HCT116 (cell line): ENCODE results near the gene ANP32B. TPM values are rescaled to one million over a fixed set of nuclear protein-coding genes. Genes with fewer than 3 reads are reported as not detected.

ENCODE experiments used
- ATAC-seq: fragments of 200-7000 bp; cut with Tn5 transposase; 2 replicates; pipeline ENCODE4 v1.9.1; 2020; ENCODE audit warnings: mild to moderate bottlenecking, moderate library complexity
- BruUV-seq: library from RNA; stranded (reverse); fragments of 400-500 nt; replicated peaks from 2 replicates; lab custom pipeline; 2021; lab: Mats Ljungman, UMichigan
- CTCF ChIA-PET: fragments of 300-600 bp; sonication (Branson Sonifier 250); formaldehyde crosslinking; loops from one replicate; lab custom pipeline; 2021; ENCODE audit warnings: antibody characterized with exemption; lab: Charles Lee
- POLR2A ChIA-PET: fragments of 300-600, 350-600 bp; sonication (Branson Sonifier 250); formaldehyde crosslinking; loops from one replicate; lab custom pipeline; 2021; ENCODE audit warnings: antibody characterized with exemption; lab: Charles Lee
- RAD21 ChIA-PET, 2 experiments: fragments of 300-600 bp; sonication (Branson Sonifier 250); formaldehyde crosslinking; loops; one replicate each; lab custom pipeline; 2023; ENCODE audit warnings: low total read pairs in 2 of 2; ENCODE audit not compliant: uncharacterized antibody in 2 of 2, unreplicated experiment in 2 of 2, low non-redundant PET in 1 of 2; lab: Charles Lee
- DNase-seq: peaks from one replicate; pipeline ENCODE4 v3.0.0-alpha.2; 2010; ENCODE audit warnings: low read depth, low spot score
- H2AFZ ChIP-seq: fragments of 200-600 bp; shearing (Covaris generic), sonication (generic); 2 replicates; pipeline ENCODE4 v1.6.1; 2017; ENCODE audit warnings: low read depth, mixed run types, mixed read lengths, antibody characterized with exemption, low read length; ENCODE audit not compliant: poor library complexity, severe bottlenecking
- H3K27ac ChIP-seq: 2 replicates; pipeline ENCODE4 v1.5.1; 2012; ENCODE audit warnings: low read depth, low read length
- H3K27me3 ChIP-seq: fragments of 200-600 bp; sonication (generic); 2 replicates; pipeline ENCODE4 v1.6.1; 2016; ENCODE audit warnings: mixed run types, low read length, mixed read lengths; ENCODE audit not compliant: insufficient read depth
- H3K36me3 ChIP-seq, 2 experiments: fragments of 200-500 bp in 1 of 2; fragments of 200-600 bp in 1 of 2; sonication (Bioruptor generic) in 1 of 2; sonication (generic) in 1 of 2; 2 replicates each; pipeline versions ENCODE4 v1.5.1 to v1.6.1; 2014 to 2016; ENCODE audit warnings: low read length in 2 of 2, inconsistent platforms in 1 of 2, mixed read lengths in 1 of 2, mixed run types in 1 of 2; ENCODE audit not compliant: insufficient read depth in 2 of 2, control insufficient read depth in 1 of 2
- H3K4me1 ChIP-seq, 2 experiments: fragments of 200-600 bp in 1 of 2; sonication (generic) in 1 of 2; 2 replicates each; pipeline versions ENCODE4 v1.5.1 to v1.6.1; 2012 to 2017; ENCODE audit warnings: low read length in 2 of 2, inconsistent platforms in 1 of 2, mild to moderate bottlenecking in 1 of 2, mixed read lengths in 1 of 2, mixed run types in 1 of 2, moderate library complexity in 1 of 2; ENCODE audit not compliant: insufficient read depth in 2 of 2, control insufficient read depth in 1 of 2
- H3K4me2 ChIP-seq: fragments of 200-600 bp; sonication (generic); 2 replicates; pipeline ENCODE4 v1.6.1; 2017; ENCODE audit warnings: mixed run types, low read length, mixed read lengths
- H3K4me3 ChIP-seq, 2 experiments: fragments of 200-600 bp in 1 of 2; sonication (generic) in 1 of 2; replicated peaks in 1 of 2; 2 replicates each; pipeline ENCODE4 v1.5.1; 2011 to 2016; ENCODE audit warnings: low read length in 2 of 2, control low read depth in 1 of 2, low read depth in 1 of 2, mild to moderate bottlenecking in 1 of 2, mixed read lengths in 1 of 2, mixed run types in 1 of 2
- H3K79me2 ChIP-seq: fragments of 200-600 bp; sonication (generic); 2 replicates; pipeline ENCODE4 v1.6.1; 2017; ENCODE audit warnings: mild to moderate bottlenecking, mixed run types, low read length, moderate library complexity, mixed read lengths; ENCODE audit not compliant: insufficient read depth
- H3K9ac ChIP-seq: fragments of 200-600 bp; sonication (generic); 2 replicates; pipeline ENCODE4 v1.6.1; 2016; ENCODE audit warnings: low read length, mixed read lengths
- H3K9me2 ChIP-seq: fragments of 200-600 bp; sonication (generic), shearing (Covaris generic); 2 replicates; pipeline ENCODE4 v1.6.1; 2017; ENCODE audit warnings: mixed run types, mild to moderate bottlenecking, moderate library complexity; ENCODE audit not compliant: insufficient read depth
- H3K9me3 ChIP-seq, 2 experiments: fragments of 200-500 bp in 1 of 2; fragments of 200-600 bp in 1 of 2; sonication (Bioruptor generic) in 1 of 2; sonication (generic) in 1 of 2; 2 replicates each; pipeline ENCODE4 v1.6.1; 2014 to 2017; ENCODE audit warnings: low read length in 2 of 2, mixed read lengths in 2 of 2, inconsistent platforms in 1 of 2, low read depth in 1 of 2, mild to moderate bottlenecking in 1 of 2, mixed run types in 1 of 2, moderate library complexity in 1 of 2; ENCODE audit not compliant: control insufficient read depth in 1 of 2, insufficient read depth in 1 of 2
- H4K20me1 ChIP-seq: fragments of 200-600 bp; sonication (generic), shearing (Covaris generic); 2 replicates; pipeline ENCODE4 v1.6.1; 2017; ENCODE audit warnings: mixed run types, mild to moderate bottlenecking, moderate library complexity; ENCODE audit not compliant: insufficient read depth
- ATF3 ChIP-seq: IDR thresholded peaks from 2 replicates; pipeline ENCODE4 v1.6.1; 2012
- CBX3 ChIP-seq: IDR thresholded peaks from 2 replicates; pipeline ENCODE4 v1.6.1; 2012; ENCODE audit warnings: low read depth
- CEBPB ChIP-seq: IDR thresholded peaks from 2 replicates; pipeline ENCODE4 v1.6.1; 2012; ENCODE audit warnings: low read depth
- EGR1 ChIP-seq: IDR thresholded peaks from 2 replicates; pipeline ENCODE4 v1.6.1; 2012; ENCODE audit warnings: low read depth
- ELF1 ChIP-seq: IDR thresholded peaks from 2 replicates; pipeline ENCODE4 v1.6.1; 2012; ENCODE audit warnings: low read depth, borderline replicate concordance
- EZH2 ChIP-seq: fragments of 200-600 bp; sonication (generic); IDR thresholded peaks from 2 replicates; pipeline ENCODE4 v1.6.1; 2017; ENCODE audit warnings: antibody characterized with exemption, mixed run types
- EZH2phosphoT487 ChIP-seq: fragments of 200-600 bp; IDR thresholded peaks from 2 replicates; pipeline ENCODE4 v1.6.1; 2018; ENCODE audit warnings: antibody characterized with exemption, borderline replicate concordance
- FOSL1 ChIP-seq: IDR thresholded peaks from 2 replicates; pipeline ENCODE4 v1.6.1; 2012; ENCODE audit warnings: low read depth
- JUND ChIP-seq: IDR thresholded peaks from 2 replicates; pipeline ENCODE4 v1.6.1; 2012
- MAX ChIP-seq: IDR thresholded peaks from 2 replicates; pipeline ENCODE4 v1.6.1; 2012
- POLR2A ChIP-seq: IDR thresholded peaks from 2 replicates; pipeline ENCODE4 v1.7.0; 2011; ENCODE audit warnings: borderline replicate concordance; ENCODE audit not compliant: insufficient read depth, insufficient read length; ENCODE audit errors: extremely low read depth
- RAD21 ChIP-seq: IDR thresholded peaks from 2 replicates; pipeline ENCODE4 v1.6.1; 2012; ENCODE audit warnings: low read depth, mild to moderate bottlenecking
- SIN3A ChIP-seq: IDR thresholded peaks from 2 replicates; pipeline ENCODE4 v1.6.1; 2012; ENCODE audit warnings: low read depth
- SRF ChIP-seq: IDR thresholded peaks from 2 replicates; pipeline ENCODE4 v1.6.1; 2012; ENCODE audit warnings: low read depth
- TCF7L2 ChIP-seq: IDR thresholded peaks from 2 replicates; pipeline ENCODE4 v1.7.0; 2011; ENCODE audit warnings: borderline replicate concordance, inconsistent platforms; ENCODE audit not compliant: insufficient read depth, insufficient read length; ENCODE audit errors: extremely low read depth
- YY1 ChIP-seq: IDR thresholded peaks from 2 replicates; pipeline ENCODE4 v1.6.1; 2011; ENCODE audit warnings: low read length, low read depth, moderate library complexity, mild to moderate bottlenecking; ENCODE audit not compliant: insufficient replicate concordance; ENCODE audit errors: extremely low read depth
- ZBTB33 ChIP-seq: IDR thresholded peaks from 2 replicates; pipeline ENCODE4 v1.6.1; 2011; ENCODE audit warnings: mild to moderate bottlenecking, low read length, moderate library complexity; ENCODE audit not compliant: insufficient replicate concordance; ENCODE audit errors: extremely low read depth
- ZFX ChIP-seq: fragments of 450-650 bp; IDR thresholded peaks from 2 replicates; pipeline ENCODE4 v1.6.1; 2017
- ZNF274 ChIP-seq: fragments of 200-500 bp; sonication (Bioruptor generic); IDR thresholded peaks from 2 replicates; pipeline ENCODE4 v1.6.1; 2014; ENCODE audit warnings: mild to moderate bottlenecking, low read depth, low read length, inconsistent platforms
- intact Hi-C: fragments of 100-400 bp; cut with micrococcal nuclease; formaldehyde crosslinking; loops from 2 replicates; pipeline ENCODE4 v1.10.0; 2022
- total RNA-seq: library from RNA; stranded (reverse); gene quantifications from one replicate; pipeline ENCODE4 v1.2.1, GENCODE V29; 2021; ENCODE audit not compliant: unreplicated experiment

ANP32B gene
- total RNA-seq, 1 experiment from 2014 or later: 206 TPM

- Histone ChIP-seq H3K9me2 (no peaks in the 10 kb centered on the region), H3K4me3 (no peak overlapping the region), H3K4me1 (peaks cover 0 to 19% of the 10 kb centered on the region in 2 experiments; a peak in 2 of 4 replicates), H3K9me3 (no peaks in the 10 kb centered on the region), H3K79me2 (peaks cover 27% of the 10 kb centered on the region), H3K27ac (no peak overlapping the region), H3K9ac (no peak overlapping the region), H3K4me2 (no peak overlapping the region), H3K27me3 (no peaks in the 10 kb centered on the region), H3K36me3 (peaks cover 60 to 76% of the 10 kb centered on the region in 2 experiments), H4K20me1 (peaks cover 15% of the 10 kb centered on the region; the same call in 1 of the 2 replicates), H2AFZ (no peak overlapping the region)
- ChIA-PET CTCF (interaction anchor here (1.7 kb wide), 1 partner anchor 19 kb away, joined by 6 read pairs; no protein-coding TSS in a partner anchor), POLR2A (no interaction called here), RAD21 (no interaction called here)
- TF ChIP-seq MAX: no peak
- TF ChIP-seq CBX3: no peak
- TF ChIP-seq TCF7L2: no peak
- no peak for TF ChIP-seq ATF3
- TF ChIP-seq CEBPB: no peak
- no peak for TF ChIP-seq ELF1
- TF ChIP-seq EGR1: no peak
- no peak for TF ChIP-seq POLR2A
- TF ChIP-seq RAD21: no peak
- no peak for TF ChIP-seq FOSL1
- TF ChIP-seq ZNF274: no peak
- TF ChIP-seq SRF: no peak
- TF ChIP-seq EZH2phosphoT487: no peak
- TF ChIP-seq YY1: no peak
- no peak for TF ChIP-seq ZBTB33
- no peak for TF ChIP-seq ZFX
- TF ChIP-seq EZH2: no peak
- no peak for TF ChIP-seq JUND
- no peak for TF ChIP-seq SIN3A
- no TSS peak for BruUV-seq
- ATAC-seq: no peak
- DNase-seq: no peak
- intact Hi-C loops: no loop called here
Measured at GRCh38 chr9:98016137-98016680, 33.1 kb downstream of the ANP32B start.
